Mammary epithelial cell (primary cell): ENCODE results near the gene ARHGEF40.

Experiments
- CTCF ChIP-seq, 2 donors: IDR thresholded peaks in 1 of 2; conservative IDR thresholded peaks in 1 of 2; 2 replicates each; pipeline ENCODE4 v1.5.1; 2011 to 2012; ENCODE audit warnings: inconsistent platforms in 2 of 2, low read length in 2 of 2, mild to moderate bottlenecking in 2 of 2, control low read depth in 1 of 2, low read depth in 1 of 2; ENCODE audit not compliant: insufficient read depth in 1 of 2; ENCODE audit errors: extremely low read depth in 1 of 2
- EZH2 ChIP-seq: IDR thresholded peaks from 2 replicates; pipeline ENCODE4 v1.6.1; 2012; ENCODE audit warnings: low read length, inconsistent platforms, borderline replicate concordance

DNA sequence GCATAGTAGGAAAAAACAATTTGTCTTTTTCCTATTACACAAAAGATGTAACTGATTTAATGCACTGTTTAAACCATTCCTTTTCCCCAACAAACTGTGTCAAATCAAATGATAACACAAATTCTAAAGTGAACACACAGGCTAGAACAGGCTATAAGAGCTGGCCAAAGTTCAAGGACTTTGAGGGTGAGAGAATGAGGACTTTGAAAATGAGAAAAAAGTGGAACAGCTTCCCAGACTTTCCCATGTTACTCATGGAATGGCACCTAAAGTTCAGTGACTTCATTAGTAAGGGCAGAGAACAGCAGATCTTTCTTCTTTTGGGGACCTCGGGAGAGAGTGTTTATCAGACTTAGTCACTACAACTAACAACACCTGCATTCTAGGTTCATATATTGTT, 53.3 kb downstream of the ARHGEF40 start:
- no peak for TF ChIP-seq CTCF (conservative IDR thresholded peaks at IDR 0.05 in 1 of 2, IDR thresholded peaks at IDR 0.05 in 1 of 2; ENCODE audit: extremely low read depth in 1 of 2, insufficient read depth in 1 of 2, low read depth in 1 of 2, low read length in 2 of 2)
- no peak for TF ChIP-seq EZH2
